Body of pancreas (tissue), 4 donors: ENCODE results near the gene TNNC1. TPM values are rescaled to one million over a fixed set of nuclear protein-coding genes. Genes with fewer than 3 reads are reported as not detected.
A peak's percentile ranks its signal among the peaks of the same experiment; 100 is the strongest.

Experiments
- ATAC-seq: fragments of 150-250 bp; one replicate; pipeline ENCODE4 v1.9.1; 2016
- DNase-seq, 4 donors: peaks; one replicate each; pipeline ENCODE4 v3.0.0-alpha.2; 2019
- H3K27ac ChIP-seq, 4 donors: fragments of 200-600 bp; sonication (generic); 1 replicate in 3 of 4; 2 replicates in 1 of 4; pipeline versions ENCODE4 v1.5.1 to v1.6.1; 2016 to 2019; ENCODE audit warnings: mild to moderate bottlenecking in 1 of 4, mixed read lengths in 1 of 4, moderate library complexity in 1 of 4
- H3K27me3 ChIP-seq, 2 donors: fragments of 200-600 bp; sonication (generic); one replicate each; pipeline ENCODE4 v1.6.0; 2016; ENCODE audit warnings: mild to moderate bottlenecking in 1 of 2
- H3K36me3 ChIP-seq, 2 donors: fragments of 200-600 bp; sonication (generic); replicated peaks in 1 of 2; 2 replicates each; pipeline ENCODE4 v1.5.1; 2016; ENCODE audit warnings: low read depth in 2 of 2; ENCODE audit not compliant: insufficient read depth in 1 of 2
- H3K4me1 ChIP-seq: fragments of 200-600 bp; sonication (generic); one replicate; pipeline ENCODE4 v1.6.0; 2016
- H3K4me3 ChIP-seq, 2 donors: fragments of 200-600 bp; sonication (generic); 1 replicate in 1 of 2; 2 replicates in 1 of 2; pipeline ENCODE4 v1.5.1; 2016 to 2019
- H3K9me3 ChIP-seq, 3 donors: fragments of 200-600 bp; sonication (generic); 1 replicate in 2 of 3; 2 replicates in 1 of 3; pipeline ENCODE4 v1.5.1; 2016
- POLR2A ChIP-seq, 3 donors: fragments of 450-650 bp; IDR thresholded peaks; one replicate each; pipeline ENCODE4 v1.6.1; 2016; ENCODE audit warnings: antibody characterized with exemption in 3 of 3, mild to moderate bottlenecking in 2 of 3
- whole genome bisulfite sequencing, 2 donors: methylation state at CpG; one replicate each; pipeline ENCODE4 v1.1.5; 2017; 5-methylcytosine and 5-hydroxymethylcytosine counted together
- intact Hi-C: fragments of 100-400 bp; cut with DNase I; formaldehyde crosslinking; loops from one replicate; pipeline ENCODE4 v1.15.1; 2023
- total RNA-seq, 2 donors: library from RNA; depleted of rRNA; stranded (reverse); fragments of >200 nt; gene quantifications; one replicate each; pipeline ENCODE4 v1.1.0, GENCODE V29; 2016
- TF ChIP-seq, protein P1 (sequence below), 7 experiments: fragments of 450-650 bp in 4 of 7; fragments of 200-600 bp in 3 of 7; sonication (generic) in 3 of 7; IDR thresholded peaks; one replicate each; pipeline ENCODE4 v1.5.1; 2016 to 2019; ENCODE audit warnings: antibody characterized with exemption in 7 of 7

TNNC1 gene
- total RNA-seq, 2 donors from 2014 or later = 0.99 to 10.4 TPM

GRCh38 chr3:52451237-52452083, 2.4 kb downstream of the TNNC1 start:
- DNase-seq = no peak
- H3K4me3 ChIP-seq = no peak overlapping the region
- WGBS, 2 donors = 83 to 91% methylated on average over 16 to 24 of the region's 24 CpGs
- no peaks in the 10 kb centered on the region for H3K27me3 ChIP-seq
- H3K36me3 ChIP-seq = no peaks in the 10 kb centered on the region
- no peak overlapping the region for H3K27ac ChIP-seq
- TF ChIP-seq, protein P1, sequence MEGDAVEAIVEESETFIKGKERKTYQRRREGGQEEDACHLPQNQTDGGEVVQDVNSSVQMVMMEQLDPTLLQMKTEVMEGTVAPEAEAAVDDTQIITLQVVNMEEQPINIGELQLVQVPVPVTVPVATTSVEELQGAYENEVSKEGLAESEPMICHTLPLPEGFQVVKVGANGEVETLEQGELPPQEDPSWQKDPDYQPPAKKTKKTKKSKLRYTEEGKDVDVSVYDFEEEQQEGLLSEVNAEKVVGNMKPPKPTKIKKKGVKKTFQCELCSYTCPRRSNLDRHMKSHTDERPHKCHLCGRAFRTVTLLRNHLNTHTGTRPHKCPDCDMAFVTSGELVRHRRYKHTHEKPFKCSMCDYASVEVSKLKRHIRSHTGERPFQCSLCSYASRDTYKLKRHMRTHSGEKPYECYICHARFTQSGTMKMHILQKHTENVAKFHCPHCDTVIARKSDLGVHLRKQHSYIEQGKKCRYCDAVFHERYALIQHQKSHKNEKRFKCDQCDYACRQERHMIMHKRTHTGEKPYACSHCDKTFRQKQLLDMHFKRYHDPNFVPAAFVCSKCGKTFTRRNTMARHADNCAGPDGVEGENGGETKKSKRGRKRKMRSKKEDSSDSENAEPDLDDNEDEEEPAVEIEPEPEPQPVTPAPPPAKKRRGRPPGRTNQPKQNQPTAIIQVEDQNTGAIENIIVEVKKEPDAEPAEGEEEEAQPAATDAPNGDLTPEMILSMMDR (IDR thresholded peaks at IDR 0.05) = no peak
- no peak for TF ChIP-seq POLR2A (IDR thresholded peaks at IDR 0.05)
- no peaks in the 10 kb centered on the region for H3K9me3 ChIP-seq
- H3K4me1 ChIP-seq = peaks cover 46% of the 10 kb centered on the region
- ATAC-seq = no peak
- intact Hi-C loops = loop anchor here (10.0 kb wide), 1 partner anchor 83 kb away; the partner anchor contains the start of genes NT5DC2 and UQCC5

DNA sequence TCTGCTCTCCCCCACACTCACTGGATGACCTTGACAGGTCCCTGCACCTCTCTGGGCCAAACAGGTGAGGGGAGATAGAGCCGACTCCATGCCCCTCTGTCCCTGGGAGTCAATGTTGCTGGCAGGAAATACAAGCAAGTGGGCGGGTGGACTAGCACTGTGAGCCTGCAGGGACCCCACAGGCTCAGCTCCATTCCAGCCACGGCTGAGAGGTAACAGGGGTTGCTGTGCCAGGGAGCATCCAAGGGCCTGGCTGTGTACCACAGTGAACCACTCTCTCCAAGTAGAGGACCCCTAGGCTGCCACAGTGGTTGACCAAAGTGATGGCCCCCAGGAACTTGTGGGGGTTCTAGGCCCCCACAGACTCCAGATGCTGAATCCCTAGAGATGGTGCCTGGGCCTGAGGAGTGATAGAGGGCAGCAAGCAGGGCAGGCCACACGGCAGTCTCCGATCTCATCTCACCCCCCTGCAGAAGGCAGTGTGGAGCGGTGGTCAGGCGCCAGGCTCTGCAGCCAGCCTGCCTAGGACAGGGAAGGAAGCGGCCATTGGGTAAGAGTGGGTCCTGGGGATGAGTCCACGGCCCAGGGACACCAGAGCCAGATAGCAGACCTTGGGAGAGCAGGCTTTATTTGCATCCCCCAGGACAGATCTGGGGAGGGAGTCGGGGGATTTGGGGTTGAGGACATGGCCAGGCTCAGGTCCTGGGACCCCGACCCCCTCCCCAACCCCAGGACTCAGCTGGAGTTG, 3.2 kb downstream of the TNNC1 start:
- Histone ChIP-seq H3K27ac (peak overlapping the region in 3 of 4 donors; percentile 37 to 51 (median 43)), H3K4me1 (peaks cover 41% of the 10 kb centered on the region), H3K36me3 (no peaks in the 10 kb centered on the region), H3K4me3 (no peak overlapping the region), H3K27me3 (no peaks in the 10 kb centered on the region), H3K9me3 (no peaks in the 10 kb centered on the region)
- intact Hi-C loops = loop anchor here (10.0 kb wide), 1 partner anchor 84 kb away; the partner anchor contains the start of genes NT5DC2 and UQCC5
- DNase-seq = no peak
- no peak for ATAC-seq
- TF ChIP-seq, protein P1 (IDR thresholded peaks at IDR 0.05) = no peak
- TF ChIP-seq POLR2A (IDR thresholded peaks at IDR 0.05) = no peak
- WGBS, 2 donors = 38 to 67% methylated on average over 3 to 11 of the region's 11 CpGs

- intact Hi-C loops = no loop called here
- DNase-seq (no peak), ATAC-seq (no peak)
- TF ChIP-seq, protein P1 (IDR thresholded peaks at IDR 0.05) = no peak
- no peak for TF ChIP-seq POLR2A (IDR thresholded peaks at IDR 0.05)
- 62 to 65% methylated on average over 12 of the region's 12 CpGs for WGBS, 2 donors
- Histone ChIP-seq H3K4me3 (no peak overlapping the region), H3K36me3 (no peaks in the 10 kb centered on the region), H3K4me1 (peaks cover 30% of the 10 kb centered on the region), H3K27me3 (no peaks in the 10 kb centered on the region), H3K27ac (no peak overlapping the region), H3K9me3 (no peaks in the 10 kb centered on the region)
Observed at GRCh38 chr3:52447512-52448355, 6.1 kb downstream of the TNNC1 start.

DNA sequence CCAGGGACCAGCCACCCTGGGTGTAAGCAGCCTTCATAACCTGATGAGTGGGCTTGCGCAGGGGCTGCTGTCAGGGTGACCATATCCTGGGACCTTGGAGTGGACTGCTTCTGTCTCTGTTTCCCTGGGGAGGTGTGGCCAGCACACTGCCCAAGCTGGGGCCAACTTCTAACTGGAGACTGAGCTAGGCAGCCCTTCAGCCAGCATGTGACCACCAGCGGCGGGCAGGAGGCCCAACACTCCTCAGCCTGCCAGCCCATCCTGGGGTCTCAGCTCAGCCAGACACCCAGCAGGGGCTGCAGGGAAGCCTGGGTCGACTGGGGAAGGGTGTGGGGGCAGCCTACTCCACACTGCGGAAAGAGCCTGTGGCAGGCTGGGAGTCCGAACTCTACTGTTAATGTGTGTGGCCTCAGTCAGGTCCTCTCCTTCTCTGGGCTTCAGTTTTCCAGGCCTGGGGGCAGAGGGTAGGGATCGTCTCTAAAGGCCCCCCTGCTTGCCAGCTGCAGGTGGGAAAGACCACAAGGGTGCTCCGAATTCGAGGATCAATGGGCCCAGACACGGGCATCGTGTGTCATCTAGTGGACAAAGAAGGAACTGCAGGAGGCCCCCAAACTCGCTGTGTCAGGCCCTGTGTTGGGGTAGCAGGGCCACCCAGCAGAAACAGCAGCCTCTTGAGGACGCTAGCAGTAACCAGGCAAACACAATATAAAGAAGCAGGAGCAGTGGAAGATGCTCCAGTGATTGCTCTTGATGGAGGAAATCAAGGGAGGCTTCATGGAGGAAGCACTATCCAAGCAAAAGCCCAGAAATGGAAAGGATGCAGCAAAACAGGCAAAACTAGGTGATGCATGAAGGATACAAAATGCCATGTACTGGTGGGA, 7.0 kb downstream of the TNNC1 start:
- no peaks in the 10 kb centered on the region for H3K36me3 ChIP-seq
- peaks cover 23% of the 10 kb centered on the region for H3K4me1 ChIP-seq
- DNase-seq (peak; percentile 59 to 68 (median 62)), ATAC-seq (peak; percentile 31)
- intact Hi-C loops = no loop called here
- TF ChIP-seq, protein P1 (IDR thresholded peaks at IDR 0.05) = peak; percentile 89 to 98 (median 96)
- TF ChIP-seq POLR2A (IDR thresholded peaks at IDR 0.05) = no peak
- WGBS, 2 donors = 13 to 37% methylated on average over 8 to 13 of the region's 13 CpGs
- no peak overlapping the region for H3K27ac ChIP-seq
- H3K27me3 ChIP-seq = no peaks in the 10 kb centered on the region
- no peak overlapping the region for H3K4me3 ChIP-seq
- no peaks in the 10 kb centered on the region for H3K9me3 ChIP-seq
